ENCODE data around the gene TUBG1. TPM values are rescaled to one million over a fixed set of nuclear protein-coding genes. Genes with fewer than 3 reads are reported as not detected.
"Not testable (repeated sequence)": the region's sequence is repeated elsewhere in the genome, so short reads cannot be mapped to it uniquely, and the experiment has no call there.

The TUBG1 gene
- total RNA-seq, 3 donors from 2014 or later, result 20.5 to 34.4 (median 22.8) TPM

GRCh38 chr17:42655528-42655927 lies 46.0 kb downstream of the TUBG1 start:
- no peak for DNase-seq (ENCODE audit: low spot score in 2 of 2)
- Histone ChIP-seq H3K36me3 (no peaks in the 10 kb centered on the region), H3K9me3 (no peaks in the 10 kb centered on the region), H3K4me3 (no peak overlapping the region), H3K27ac (no peak overlapping the region), H3K27me3 (no peaks in the 10 kb centered on the region), H3K4me1 (peaks cover 0 to 4% of the 10 kb centered on the region in 2 donors)
- intact Hi-C loops (cut with DNase I; ENCODE audit: low total_unique reads), result no loop called here
- TF ChIP-seq POLR2A (IDR thresholded peaks at IDR 0.05) (no peak), POLR2AphosphoS5 (IDR thresholded peaks at IDR 0.05) (no peak), CTCF (IDR thresholded peaks at IDR 0.05) (no peak)

DNA sequence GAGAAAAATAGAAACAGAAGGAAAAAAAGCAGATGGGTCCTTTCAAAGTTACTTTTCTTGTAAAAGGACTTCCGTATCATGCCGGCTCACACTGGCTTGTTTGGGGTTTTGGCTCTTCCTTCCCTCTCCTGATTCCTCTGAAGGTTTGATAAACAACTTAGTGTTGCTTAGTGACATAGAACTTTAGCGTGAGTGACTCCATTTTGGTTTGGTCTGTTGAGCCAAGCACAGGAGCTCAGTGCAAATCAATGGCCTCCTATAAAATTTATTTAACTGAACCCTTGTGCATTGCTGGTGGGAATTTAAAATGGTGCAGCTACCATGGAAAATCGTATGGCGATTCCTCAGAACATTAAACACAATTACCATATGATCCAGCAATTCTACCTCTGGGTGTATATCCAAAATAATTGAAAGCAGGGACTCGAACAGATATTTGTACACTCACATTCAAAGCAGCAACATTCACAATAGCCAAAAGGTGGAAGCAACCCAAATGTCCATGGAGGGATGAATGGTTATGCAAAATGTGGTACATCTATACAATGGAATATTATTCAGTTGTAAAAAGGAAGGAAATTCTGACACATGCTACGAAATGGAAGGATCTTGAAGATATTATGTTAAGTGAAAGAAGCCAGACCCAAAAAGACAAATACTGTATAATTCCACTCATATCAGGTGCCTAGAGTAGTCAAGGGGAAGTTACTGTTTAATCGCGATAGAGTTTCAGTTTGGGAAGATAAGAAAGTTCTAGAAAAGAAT lies 48.5 kb downstream of the TUBG1 start:
- Histone ChIP-seq H3K9me3 (no peaks in the 10 kb centered on the region), H3K27ac (no peak overlapping the region), H3K4me1 (peaks cover 0 to 4% of the 10 kb centered on the region in 2 donors), H3K4me3 (no peak overlapping the region), H3K36me3 (no peaks in the 10 kb centered on the region), H3K27me3 (no peaks in the 10 kb centered on the region)
- TF ChIP-seq POLR2AphosphoS5 (IDR thresholded peaks at IDR 0.05) (no peak), POLR2A (IDR thresholded peaks at IDR 0.05) (no peak), CTCF (IDR thresholded peaks at IDR 0.05) (no peak)
- no peak for DNase-seq (ENCODE audit: low spot score in 2 of 2)
- intact Hi-C loops (cut with DNase I; ENCODE audit: low total_unique reads), result no loop called here

DNA sequence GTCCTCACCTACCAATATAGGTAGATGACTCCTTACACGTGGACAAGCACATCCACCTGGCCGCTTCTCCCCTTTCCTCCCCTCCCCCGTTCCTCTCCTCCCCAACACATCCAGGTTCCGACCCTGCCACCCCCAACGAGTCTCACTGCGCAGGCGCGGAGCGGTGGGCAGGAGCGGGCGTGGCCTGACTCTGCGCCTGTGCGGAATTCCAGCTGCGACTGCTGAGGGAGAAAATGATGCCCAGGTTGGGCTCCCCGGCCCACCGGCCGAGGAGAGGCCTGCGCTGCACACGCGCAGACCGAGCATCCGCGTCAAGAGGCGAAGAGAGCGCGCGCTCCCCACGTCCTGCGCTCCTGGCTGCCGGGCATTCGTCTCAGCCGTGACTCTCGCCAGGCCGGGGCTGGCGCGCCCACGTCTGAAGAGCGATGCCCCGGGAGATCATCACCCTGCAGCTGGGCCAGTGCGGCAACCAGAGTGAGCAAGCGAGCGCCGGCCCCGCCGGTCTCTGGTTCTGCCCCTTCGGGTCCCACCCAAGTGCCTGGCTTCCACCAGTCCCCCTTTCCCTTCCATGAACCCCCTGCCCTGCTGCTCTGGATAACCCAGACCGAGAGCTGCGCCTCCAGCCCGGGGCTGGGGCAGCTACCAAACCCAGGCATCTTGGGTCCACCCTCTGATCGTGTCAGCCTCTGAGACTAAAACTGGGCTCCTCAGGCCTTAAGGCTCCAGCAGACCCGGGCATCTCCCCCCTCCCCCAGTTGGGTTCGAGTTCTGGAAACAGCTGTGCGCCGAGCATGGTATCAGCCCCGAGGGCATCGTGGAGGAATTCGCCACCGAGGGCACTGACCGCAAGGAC lies 49.8 kb downstream of the TUBG1 start, which contains the start of gene TUBG2:
TSS of gene TUBG2 (plus strand) at position 206 of the 853 bp plus-strand sequence. CDS start at position 426, 220 bp downstream.
- peak within 1 kb of the TSS; percentile 72 to 83 for H3K27ac ChIP-seq
- H3K9me3 ChIP-seq, result no peaks in the 10 kb centered on the region
- TF ChIP-seq POLR2A (IDR thresholded peaks at IDR 0.05), result peak; percentile 23
- TF ChIP-seq CTCF (IDR thresholded peaks at IDR 0.05), result no peak
- peak in 1 of 3 donors; percentile 45 for TF ChIP-seq POLR2AphosphoS5 (IDR thresholded peaks at IDR 0.05)
- intact Hi-C loops (cut with DNase I; ENCODE audit: low total_unique reads), result no loop called here
- H3K4me1 ChIP-seq, result peaks cover 0 to 4% of the 10 kb centered on the region in 2 donors
- no peaks in the 10 kb centered on the region for H3K27me3 ChIP-seq
- peak within 1 kb of the TSS; percentile 52 to 69 (median 64) for H3K4me3 ChIP-seq
- DNase-seq (ENCODE audit: low spot score in 2 of 2), result peak; percentile 77 to 81
- H3K36me3 ChIP-seq, result no peaks in the 10 kb centered on the region

GRCh38 chr17:42659932-42660274 lies 50.4 kb downstream of the TUBG1 start:
- H3K27me3 ChIP-seq; H3K36me3 ChIP-seq; DNase-seq (ENCODE audit: low spot score in 2 of 2); H3K9me3 ChIP-seq; H3K4me1 ChIP-seq; intact Hi-C loops (cut with DNase I; ENCODE audit: low total_unique reads): not testable (repeated sequence)
- Histone ChIP-seq H3K4me3 (peak overlapping the region; percentile 52 to 69 (median 64)), H3K27ac (peak overlapping the region; percentile 72 to 83)

DNA sequence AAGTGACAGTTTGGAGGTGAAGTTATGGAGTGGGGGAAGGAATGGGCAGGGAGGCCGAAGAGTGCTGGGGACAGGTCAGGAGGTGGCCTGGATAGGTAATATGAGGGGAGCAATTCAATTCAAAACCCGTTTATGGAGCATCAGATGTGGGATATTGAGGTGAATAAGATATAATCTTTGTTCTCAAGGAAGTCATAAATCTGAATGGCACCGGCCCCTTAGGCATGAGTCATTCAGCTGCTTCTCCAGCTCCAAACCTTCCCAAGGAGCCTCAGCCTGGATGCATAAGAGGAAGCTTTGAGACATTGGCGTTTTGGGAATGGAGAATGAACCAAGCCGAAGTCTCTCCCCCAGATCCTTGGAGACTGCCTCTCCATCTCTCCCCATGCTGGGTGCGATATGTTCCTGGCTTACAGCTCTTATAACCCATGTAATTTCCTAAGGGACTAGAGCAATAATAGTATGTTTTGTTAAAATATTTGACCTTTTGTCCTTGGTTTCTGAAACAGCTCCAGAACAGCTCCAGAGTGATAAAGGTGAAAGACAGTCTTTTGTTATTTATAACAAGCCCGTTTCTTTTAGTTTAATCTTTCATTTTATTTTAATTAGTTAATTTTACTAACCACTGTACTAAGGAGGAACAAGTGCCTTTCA lies 51.3 kb downstream of the TUBG1 start:
- no peak overlapping the region for H3K4me3 ChIP-seq
- no peaks in the 10 kb centered on the region for H3K27me3 ChIP-seq
- peak overlapping the region; percentile 15 to 70 for H3K27ac ChIP-seq
- TF ChIP-seq CTCF (IDR thresholded peaks at IDR 0.05) (no peak), POLR2AphosphoS5 (IDR thresholded peaks at IDR 0.05) (no peak), POLR2A (IDR thresholded peaks at IDR 0.05) (no peak)
- intact Hi-C loops (cut with DNase I; ENCODE audit: low total_unique reads), result no loop called here
- DNase-seq (ENCODE audit: low spot score in 2 of 2), result no peak
- peaks cover 0 to 4% of the 10 kb centered on the region in 2 donors for H3K4me1 ChIP-seq
- H3K9me3 ChIP-seq, result no peaks in the 10 kb centered on the region
- no peaks in the 10 kb centered on the region for H3K36me3 ChIP-seq

Other genes starting within 250 kb of the TUBG1 start
- 100 to 1,000 TPM; 193 to 322 (median 238) TPM for gene STAT3, start 221.2 kb upstream of the TUBG1 start, total RNA-seq
- gene CAVIN1, start 186.4 kb upstream of the TUBG1 start, total RNA-seq, result 100 to 1,000 TPM; 288 to 554 (median 306) TPM
- gene ATP6V0A1, start 150.8 kb upstream of the TUBG1 start, total RNA-seq, result 10 to 100 TPM; 53.1 to 74.5 (median 60.0) TPM
- gene NAGLU, start 73.4 kb upstream of the TUBG1 start, total RNA-seq, result 100 to 1,000 TPM in 1 of 3 donors, 10 to 100 TPM in 2; 42.9 to 101 (median 48.4) TPM
- gene HSD17B1, start 56.8 kb upstream of the TUBG1 start, total RNA-seq, result 1 to 10 TPM; 1.2 to 5.6 (median 1.8) TPM
- gene COASY, start 47.5 kb upstream of the TUBG1 start, total RNA-seq, result 10 to 100 TPM; 21.4 to 48.1 (median 26.9) TPM
- gene MLX, start 42.6 kb upstream of the TUBG1 start, total RNA-seq, result 10 to 100 TPM; 27.2 to 49.8 (median 39.4) TPM
- 1 to 10 TPM; 3.3 to 4.2 (median 3.5) TPM for gene PSMC3IP, start 32.0 kb upstream of the TUBG1 start, total RNA-seq
- 10 to 100 TPM; 58.7 to 85.8 (median 62.4) TPM for gene RETREG3, start 309 bp upstream of the TUBG1 start, total RNA-seq
- 10 to 100 TPM; 19.2 to 27.9 (median 26.1) TPM for gene TUBG2, start 49.6 kb downstream of the TUBG1 start, total RNA-seq
- 10 to 100 TPM; 15.4 to 32.2 (median 24.6) TPM for gene PLEKHH3, start 67.3 kb downstream of the TUBG1 start, total RNA-seq
- gene CCR10, start 72.2 kb downstream of the TUBG1 start, total RNA-seq, result 1 to 10 TPM; 1.6 to 4.6 (median 1.9) TPM
- 1 to 10 TPM; 1.8 to 4.9 (median 3.7) TPM for gene CNTNAP1, start 72.8 kb downstream of the TUBG1 start, total RNA-seq
- 10 to 100 TPM; 50.8 to 91.1 (median 70.1) TPM for gene EZH1, start 135.4 kb downstream of the TUBG1 start, total RNA-seq
- 100 to 1,000 TPM in 1 of 3 donors, 10 to 100 TPM in 2; 17.9 to 245 (median 29.5) TPM for gene RAMP2, start 151.5 kb downstream of the TUBG1 start, total RNA-seq
- gene VPS25, start 163.8 kb downstream of the TUBG1 start, total RNA-seq, result 10 to 100 TPM; 53.4 to 70.4 (median 61.9) TPM
- 1 to 10 TPM in 1 of 3 donors, under 1 TPM in 2; 0.16 to 4.1 (median 0.66) TPM for gene WNK4, start 170.9 kb downstream of the TUBG1 start, total RNA-seq
- 10 to 100 TPM; 52.6 to 74.1 (median 72.8) TPM for gene COA3, start 189.0 kb downstream of the TUBG1 start, total RNA-seq
- under 1 TPM in 1 of 3 donors, not detected in 2; 0.59 TPM for gene CNTD1, start 189.2 kb downstream of the TUBG1 start, total RNA-seq
- gene BECN1, start 214.6 kb downstream of the TUBG1 start, total RNA-seq, result 100 to 1,000 TPM in 1 of 3 donors, 10 to 100 TPM in 2; 88.5 to 139 (median 89.0) TPM
- 10 to 100 TPM; 59.3 to 74.7 (median 73.9) TPM for gene PSME3, start 223.7 kb downstream of the TUBG1 start, total RNA-seq
- 10 to 100 TPM in 1 of 3 donors, 1 to 10 TPM in 2; 1.8 to 11.8 (median 2.3) TPM for gene AOC2, start 234.9 kb downstream of the TUBG1 start, total RNA-seq
- 100 to 1,000 TPM in 1 of 3 donors, 10 to 100 TPM in 2; 16.2 to 247 (median 25.6) TPM for gene AOC3, start 241.5 kb downstream of the TUBG1 start, total RNA-seq

Data from breast epithelium (tissue), 4 donors.